Measurements from ENCODE around the gene C5orf22.

GRCh38 chr5:31553863-31554262, 21.8 kb downstream of the C5orf22 start:
- TF ChIP-seq POLR2A (IDR thresholded peaks at IDR 0.05) (no peak), CTCF (IDR thresholded peaks at IDR 0.05 in 4 of 5, conservative IDR thresholded peaks at IDR 0.05 in 1 of 5) (no peak)

Measured in gastrocnemius medialis (tissue), 4 donors.